GM21528 (cell line): ENCODE measurements around the gene COX5A.

Source experiments
- ATAC-seq: cut with Tn5 transposase; IDR thresholded peaks from one replicate; pipeline ENCODE4 v1.9.1; 2021; ENCODE audit warnings: mild to moderate bottlenecking, moderate library complexity; ENCODE audit not compliant: unreplicated experiment, low FRiP score

COX5A gene

GRCh38 chr15:74873036-74873755 lies 64.7 kb downstream of the COX5A start, which contains the start of gene SCAMP2:
SCAMP2 (minus strand) TSS chr15:74873365; CDS start chr15:74873255, 110 bp downstream.
- peak; percentile 79 for ATAC-seq

DNA sequence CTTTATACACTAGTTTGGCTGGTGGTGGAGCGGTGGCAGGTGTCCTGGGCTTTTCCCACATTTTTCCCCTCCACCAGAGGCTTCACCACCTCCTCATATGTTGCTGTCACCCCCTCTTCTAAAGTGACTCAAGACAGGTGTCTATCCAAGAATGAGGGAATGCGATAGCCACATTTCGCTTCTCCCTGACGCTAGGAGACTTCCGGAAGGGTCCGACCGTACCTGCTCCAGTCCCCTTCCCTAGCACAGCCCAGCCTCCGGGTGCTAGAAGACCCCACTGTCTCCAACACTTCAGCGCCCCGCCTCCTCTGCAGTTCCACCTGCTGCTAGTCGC lies 65.2 kb downstream of the COX5A start:
- ATAC-seq, result no peak

GRCh38 chr15:74870436-74871215 lies 67.2 kb downstream of the COX5A start:
- ATAC-seq, result no peak
